K562 (cell line): ENCODE results near the gene INO80C. TPM values are rescaled to one million over a fixed set of nuclear protein-coding genes. Genes with fewer than 3 reads are reported as not detected.
"Not testable (repeated sequence)": the region's sequence is repeated elsewhere in the genome, so short reads cannot be mapped to it uniquely, and the experiment has no call there.

Experiments
- ATAC-seq: fragments of 200-7000 bp; cut with Tn5 transposase; 3 replicates; pipeline ENCODE4 v1.9.1; 2020; ENCODE audit warnings: moderate library complexity
- BruUV-seq: library from RNA; stranded (reverse); fragments of 400-500 nt; replicated peaks from 2 replicates; lab custom pipeline; 2021; lab: Mats Ljungman, UMichigan
- CTCF ChIA-PET: fragments of 300-600 bp; formaldehyde crosslinking; extraction: SDS; loops from one replicate; lab custom pipeline; 2021; ENCODE audit warnings: low intra/inter-chr PET ratio; lab: Yijun Ruan, JAX
- POLR2A ChIA-PET: fragments of 300-600, 350-650 bp; sonication (Branson Sonifier 250); formaldehyde crosslinking; extraction: SDS; loops from one replicate; lab custom pipeline; 2021; ENCODE audit warnings: antibody characterized with exemption, inconsistent platforms; lab: Yijun Ruan, JAX
- DNase-seq, 4 experiments: peaks; one replicate each; pipeline versions ENCODE4 v3.0.0 to v3.0.0-alpha.2; 2011 to 2018; ENCODE audit warnings: low spot score in 3 of 4, mixed read lengths in 3 of 4; ENCODE audit errors: extremely low read depth in 1 of 4
- FAIRE-seq: peaks from 2 replicates; lab custom pipeline; 2011; peaks lifted over from hg19 to GRCh38; lab: Jason Lieb, UNC
- H2AFZ ChIP-seq: 2 replicates; pipeline ENCODE4 v1.6.0; 2011; ENCODE audit warnings: low read depth, low read length, control low read depth, inconsistent platforms
- H3K27ac ChIP-seq: fragments of 200-600 bp; 3 replicates; pipeline ENCODE4 v1.8.0; 2011; ENCODE audit warnings: low read depth, mild to moderate bottlenecking, control low read depth, inconsistent platforms, low read length, moderate library complexity, mixed read lengths; ENCODE audit errors: extremely low read depth
- H3K27me3 ChIP-seq, 2 experiments: fragments of 300-600 bp in 1 of 2; 2 replicates in 1 of 2; 3 replicates in 1 of 2; pipeline versions ENCODE4 v1.6.0 to v1.8.0; 2011; ENCODE audit warnings: inconsistent platforms in 2 of 2, low read length in 2 of 2, mild to moderate bottlenecking in 1 of 2, mixed read lengths in 1 of 2, moderate library complexity in 1 of 2; ENCODE audit not compliant: control insufficient read depth in 2 of 2, insufficient read depth in 2 of 2
- H3K36me3 ChIP-seq: fragments of 300-600 bp; 3 replicates; pipeline ENCODE4 v1.8.0; 2011; ENCODE audit warnings: mild to moderate bottlenecking, low read length, inconsistent platforms; ENCODE audit not compliant: control insufficient read depth, insufficient read depth
- H3K4me1 ChIP-seq, 2 experiments: fragments of 200-600 bp in 1 of 2; replicated peaks in 1 of 2; 2 replicates in 1 of 2; 3 replicates in 1 of 2; pipeline versions ENCODE4 v1.5.1 to v1.8.0; 2011; ENCODE audit warnings: inconsistent platforms in 2 of 2, low read length in 2 of 2, mild to moderate bottlenecking in 1 of 2, mixed read lengths in 1 of 2, moderate library complexity in 1 of 2; ENCODE audit not compliant: control insufficient read depth in 2 of 2, insufficient read depth in 2 of 2
- H3K4me2 ChIP-seq: 2 replicates; pipeline ENCODE4 v1.6.1; 2011; ENCODE audit warnings: low read length, control low read depth, inconsistent platforms, mixed read lengths; ENCODE audit not compliant: insufficient read depth
- H3K4me3 ChIP-seq: fragments of 200-600 bp; sonication (generic), shearing (Covaris generic); 2 replicates; pipeline ENCODE4 v1.5.1; 2016; ENCODE audit warnings: control low read depth, inconsistent platforms
- H3K79me2 ChIP-seq: fragments of 200-600 bp; 3 replicates; pipeline ENCODE4 v1.8.0; 2011; ENCODE audit warnings: low read length, inconsistent platforms; ENCODE audit not compliant: control insufficient read depth, insufficient read depth
- H3K9ac ChIP-seq, 2 experiments: 2 replicates each; pipeline versions ENCODE4 v1.6.0 to v1.6.1; 2011; ENCODE audit warnings: low read depth in 2 of 2, low read length in 2 of 2, control low read depth in 1 of 2, inconsistent platforms in 1 of 2, mild to moderate bottlenecking in 1 of 2, mixed read lengths in 1 of 2; ENCODE audit not compliant: insufficient read depth in 1 of 2
- H3K9me1 ChIP-seq: one replicate; pipeline ENCODE4 v1.6.0; 2011; ENCODE audit warnings: inconsistent platforms, mild to moderate bottlenecking, low read length, moderate library complexity; ENCODE audit not compliant: control insufficient read depth, insufficient read depth
- H3K9me3 ChIP-seq: replicated peaks from 2 replicates; pipeline ENCODE4 v1.5.1; 2011; ENCODE audit warnings: low read depth, low read length, inconsistent platforms; ENCODE audit not compliant: control insufficient read depth, insufficient read depth
- H4K20me1 ChIP-seq: replicated peaks from 2 replicates; pipeline ENCODE4 v1.6.1; 2011; ENCODE audit warnings: low read length, inconsistent platforms, mixed read lengths; ENCODE audit not compliant: control insufficient read depth, insufficient read depth
- CCAR2 ChIP-seq: fragments of 200-400 bp; formaldehyde crosslinking; IDR thresholded peaks from 2 replicates; pipeline ENCODE4 v1.6.1; 2017; ENCODE audit warnings: mild to moderate bottlenecking, low read depth, low read length
- RCOR1 ChIP-seq, 2 experiments: IDR thresholded peaks; 2 replicates each; pipeline ENCODE4 v1.6.1; 2012; ENCODE audit warnings: low read depth in 2 of 2, low read length in 2 of 2, borderline replicate concordance in 1 of 2, improper control_type of control experiment in 1 of 2
- ZNF384 ChIP-seq: IDR thresholded peaks from 2 replicates; pipeline ENCODE4 v1.6.1; 2012; ENCODE audit warnings: low read depth, low read length, improper control_type of control experiment
- WGBS: fragments of 100-300 bp; shearing (Covaris generic); methylation state at CpG from one replicate; pipeline ENCODE4 v1.1.6; 2016; ENCODE audit warnings: low coverage, mixed read lengths; ENCODE audit not compliant: insufficient coverage; ENCODE audit errors: missing lambda C conversion rate; 5-methylcytosine and 5-hydroxymethylcytosine counted together
- in situ Hi-C: fragments of 300-500 bp; cut with MboI; formaldehyde crosslinking; loops from 4 replicates; pipeline ENCODE4 v1.15.0; 2018; ENCODE audit warnings: inconsistent platforms, mixed read lengths
- intact Hi-C: fragments of 100-400 bp; cut with micrococcal nuclease; formaldehyde crosslinking; loops from 2 replicates; pipeline ENCODE4 v1.14.2; 2022
- polyA plus RNA-seq, 8 experiments: library from polyadenylated mRNA; depleted of rRNA in 4 of 8; stranded (reverse) in 5 of 8; unstranded in 3 of 8; fragments of >200 nt; fragmentation: Nextera tagmentation in 2 of 8; fragmentation: Illumina TruSeq in 1 of 8; extraction: Ambion mirVana in 2 of 8; extraction: Trizol in 1 of 8; gene quantifications; 2 replicates each; pipeline versions ENCODE4 v1.2.1 to v1.2.3, GENCODE V29; 2011 to 2014; ENCODE audit warnings: inconsistent platforms in 1 of 8, missing spikeins in 1 of 8
- total RNA-seq, 7 experiments: library from RNA; depleted of rRNA in 6 of 7; stranded (reverse); fragments of >200 nt in 6 of 7; fragmentation: Illumina TruSeq in 2 of 7; extraction: Trizol in 2 of 7; gene quantifications; 2 replicates each; pipeline versions ENCODE4 v1.2.1 to v1.2.3, GENCODE V29; 2011 to 2021; ENCODE audit warnings: low replicate concordance in 1 of 7

Gene INO80C
- total and polyA plus RNA-seq, 9 of the 15 experiments (the other 6 are each of a cell fraction or from before 2014, with no cell fraction given), result 14.3 to 53.3 (median 46.6) TPM

DNA sequence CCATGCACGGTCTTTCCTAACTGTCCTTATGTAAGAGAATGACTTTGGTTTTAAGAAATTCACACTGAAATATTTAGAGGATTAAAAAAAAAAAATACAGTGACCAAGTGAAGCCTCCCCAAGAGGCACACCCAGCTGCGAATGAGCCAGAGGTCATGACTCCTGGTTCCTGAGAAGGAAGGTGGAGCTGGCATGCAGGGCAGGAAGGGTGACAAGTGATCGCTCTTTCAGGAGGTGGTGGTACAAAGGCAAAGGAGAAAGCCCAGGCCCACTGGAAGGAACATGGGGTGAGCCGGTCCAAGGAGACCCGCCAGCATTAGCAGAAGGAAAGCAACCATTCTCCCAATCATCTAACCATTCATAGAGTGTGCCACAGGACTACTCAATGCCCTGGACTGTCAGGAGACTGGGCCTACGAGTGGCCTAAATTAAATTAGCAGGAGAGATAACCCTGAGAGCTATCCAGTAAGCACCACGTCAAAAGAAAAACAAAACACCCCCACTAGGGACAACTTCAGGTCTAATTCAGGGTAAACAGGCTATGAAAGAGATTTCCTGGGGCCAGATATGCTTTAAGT lies 7.8 kb downstream of the INO80C start:
- H3K9me1 ChIP-seq, result no peaks in the 10 kb centered on the region
- POLR2A ChIA-PET, result interaction anchor here (1.0 to 1.1 kb wide), 3 partner anchors 7 to 24 kb away, joined by 3 read pairs; partner anchors contain the start of gene INO80C
- peaks cover 4 to 12% of the 10 kb centered on the region in 2 experiments; a peak in 2 of 5 replicates for H3K4me1 ChIP-seq
- no peak overlapping the region for H3K4me3 ChIP-seq
- no peaks in the 10 kb centered on the region; the same call in 2 of the 3 replicates for H3K36me3 ChIP-seq
- ATAC-seq, result peak; percentile 14; the same call in 1 of the 3 replicates
- DNase-seq, result no peak
- intact Hi-C loops, result loop anchor here (10.0 kb wide), 1 partner anchor 85 kb away; no protein-coding TSS in a partner anchor
- TF ChIP-seq CCAR2 (no peak), ZNF384 (no peak)
- H3K4me2 ChIP-seq, result no peak overlapping the region
- WGBS, result 50% methylated on average over 7 of the region's 7 CpGs
- in situ Hi-C loops, result no loop called here
- no peak overlapping the region for H3K27ac ChIP-seq
- H3K9ac ChIP-seq, result no peak overlapping the region
- no peaks in the 10 kb centered on the region for H3K27me3 ChIP-seq
- CTCF ChIA-PET, result no interaction called here
- peaks cover 39% of the 10 kb centered on the region for H3K79me2 ChIP-seq
- H4K20me1 ChIP-seq, result no peaks in the 10 kb centered on the region
- no peak for FAIRE-seq
- no TSS peak for BruUV-seq
- H3K9me3 ChIP-seq, result no peaks in the 10 kb centered on the region
- H2AFZ ChIP-seq, result no peak overlapping the region

DNA sequence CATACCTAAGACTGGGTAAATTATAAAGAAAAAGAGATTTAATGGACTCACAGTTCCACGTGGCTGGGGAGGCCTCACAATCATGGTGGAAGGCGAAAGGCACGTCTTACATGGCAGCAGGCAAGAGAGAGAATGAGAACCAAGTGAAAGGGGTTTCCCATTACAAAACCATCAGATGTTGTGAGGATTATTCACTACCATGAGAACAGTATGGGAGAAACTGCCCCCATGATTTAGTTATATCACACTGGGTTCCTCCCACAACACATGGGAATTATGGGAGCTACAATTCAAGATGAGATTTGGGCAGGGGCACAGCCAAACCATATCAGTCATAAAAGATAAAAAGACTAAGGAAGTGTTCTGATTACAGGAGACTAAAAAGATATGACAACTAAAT lies 8.5 kb downstream of the INO80C start:
- H3K36me3 ChIP-seq, CTCF ChIA-PET, ATAC-seq, BruUV-seq, DNase-seq, intact Hi-C loops, FAIRE-seq, H3K9ac ChIP-seq, H3K4me3 ChIP-seq, H3K9me1 ChIP-seq, H3K27me3 ChIP-seq, H3K4me2 ChIP-seq, H3K27ac ChIP-seq, in situ Hi-C loops, H3K4me1 ChIP-seq, H2AFZ ChIP-seq, H3K9me3 ChIP-seq, H4K20me1 ChIP-seq: not testable (repeated sequence)
- TF ChIP-seq RCOR1 (IDR thresholded peaks at IDR 0.05; ENCODE audit: borderline replicate concordance in 1 of 2, low read depth in 2 of 2, low read length in 2 of 2), result peak in 1 of 2 experiments; percentile 15; a peak in 1 of 4 replicates
- 79% methylated on average over 3 of the region's 3 CpGs for WGBS
- POLR2A ChIA-PET, result interaction anchor here (0.7 to 1.1 kb wide), 2 partner anchors 8 to 70 kb away, joined by 3 read pairs; partner anchors contain the start of gene INO80C
- peaks cover 32% of the 10 kb centered on the region for H3K79me2 ChIP-seq

DNA sequence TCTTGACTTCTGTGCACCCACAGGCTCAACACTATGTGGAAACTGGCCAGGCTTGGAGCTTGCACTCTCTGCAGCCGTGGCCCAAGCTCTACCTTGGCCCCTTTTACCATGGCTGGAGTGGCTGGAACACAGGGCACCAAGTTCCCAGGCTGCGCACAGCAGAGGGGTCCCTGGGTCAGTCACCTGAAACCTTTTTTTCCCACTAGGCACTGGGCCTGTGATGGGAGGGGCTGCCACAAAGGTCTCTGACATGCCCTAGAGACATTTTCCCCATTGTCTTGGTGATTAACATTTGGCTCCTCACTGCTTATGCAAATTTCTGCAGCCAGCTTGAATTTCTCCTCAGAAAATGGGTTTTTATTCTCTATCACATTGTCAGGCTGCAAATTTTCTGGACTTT lies 9.4 kb downstream of the INO80C start:
- intact Hi-C loops, CTCF ChIA-PET, H3K27me3 ChIP-seq, H3K9me1 ChIP-seq, H3K4me2 ChIP-seq, H4K20me1 ChIP-seq, DNase-seq, H3K9ac ChIP-seq, H3K4me1 ChIP-seq, BruUV-seq, H3K27ac ChIP-seq, H3K4me3 ChIP-seq, in situ Hi-C loops, H3K36me3 ChIP-seq, H3K9me3 ChIP-seq, POLR2A ChIA-PET, ATAC-seq, FAIRE-seq, H2AFZ ChIP-seq: not testable (repeated sequence)
- H3K79me2 ChIP-seq, result peaks cover 23% of the 10 kb centered on the region
- WGBS, result 88% methylated on average over 2 of the region's 2 CpGs
